BE2C (cell line): ENCODE data around the gene CLDN9.

Source experiments
- DNase-seq: peaks from one replicate; pipeline ENCODE4 v3.0.0-alpha.2; 2020
- H3K27me3 ChIP-seq: fragments of 250-450 bp; sonication (Bioruptor Pico); 2 replicates; pipeline ENCODE4 v1.5.1; 2020; ENCODE audit warnings: mild to moderate bottlenecking
- H3K36me3 ChIP-seq: fragments of 250-450 bp; sonication (Bioruptor Pico); 2 replicates; pipeline ENCODE4 v1.5.1; 2020; ENCODE audit warnings: mild to moderate bottlenecking
- H3K4me1 ChIP-seq: fragments of 250-450 bp; sonication (Bioruptor Pico); 2 replicates; pipeline ENCODE4 v1.5.1; 2020
- H3K4me3 ChIP-seq: 2 replicates; pipeline ENCODE4 v1.5.1; 2011; ENCODE audit warnings: low read depth, low read length
- H3K9me3 ChIP-seq: fragments of 250-450 bp; sonication (Bioruptor Pico); 2 replicates; pipeline ENCODE4 v1.5.1; 2020
- TF ChIP-seq, protein P1 (sequence below): IDR thresholded peaks from 2 replicates; pipeline ENCODE4 v1.5.1; 2012; ENCODE audit warnings: mild to moderate bottlenecking, low read depth, low read length

CLDN9 gene

DNA sequence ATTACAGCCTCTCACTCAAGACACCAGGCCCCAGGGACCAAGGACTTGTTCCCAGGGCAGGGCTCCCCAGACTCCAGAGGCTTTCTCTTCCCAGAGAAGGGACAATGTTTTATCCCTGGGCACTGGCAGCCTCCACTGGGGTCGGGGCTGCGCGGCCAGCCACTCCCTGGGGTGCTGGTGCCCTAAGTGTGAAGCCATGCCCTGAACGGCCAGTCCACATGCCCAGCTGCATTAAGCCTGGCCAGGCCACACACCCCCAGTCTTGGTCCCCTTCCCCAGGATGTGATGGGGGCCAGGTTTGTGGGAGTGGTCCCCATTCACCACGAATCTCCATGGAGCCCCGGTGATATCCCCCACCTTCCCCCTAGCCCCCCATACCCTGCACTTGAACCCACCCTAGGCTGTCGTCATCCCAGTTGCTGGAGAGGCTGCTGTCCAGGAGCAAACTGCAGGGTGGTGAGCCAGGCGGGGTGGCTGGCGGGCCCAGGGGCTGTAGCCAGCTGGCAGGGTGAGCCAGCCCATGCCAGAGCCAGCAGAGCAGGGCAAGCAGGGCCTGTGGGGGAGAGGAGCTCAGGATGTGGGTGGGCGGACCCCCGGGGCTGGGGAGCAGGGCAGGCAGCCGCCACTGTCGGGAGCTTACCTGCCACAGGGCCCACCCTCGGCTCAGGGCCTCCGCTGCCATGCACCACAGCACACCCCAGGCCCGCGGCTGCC is 39.0 kb upstream of the CLDN9 start:
- H3K4me1 ChIP-seq, result peaks cover 23% of the 10 kb centered on the region
- DNase-seq, result no peak
- peaks cover 72% of the 10 kb centered on the region for H3K36me3 ChIP-seq
- TF ChIP-seq, protein P1, sequence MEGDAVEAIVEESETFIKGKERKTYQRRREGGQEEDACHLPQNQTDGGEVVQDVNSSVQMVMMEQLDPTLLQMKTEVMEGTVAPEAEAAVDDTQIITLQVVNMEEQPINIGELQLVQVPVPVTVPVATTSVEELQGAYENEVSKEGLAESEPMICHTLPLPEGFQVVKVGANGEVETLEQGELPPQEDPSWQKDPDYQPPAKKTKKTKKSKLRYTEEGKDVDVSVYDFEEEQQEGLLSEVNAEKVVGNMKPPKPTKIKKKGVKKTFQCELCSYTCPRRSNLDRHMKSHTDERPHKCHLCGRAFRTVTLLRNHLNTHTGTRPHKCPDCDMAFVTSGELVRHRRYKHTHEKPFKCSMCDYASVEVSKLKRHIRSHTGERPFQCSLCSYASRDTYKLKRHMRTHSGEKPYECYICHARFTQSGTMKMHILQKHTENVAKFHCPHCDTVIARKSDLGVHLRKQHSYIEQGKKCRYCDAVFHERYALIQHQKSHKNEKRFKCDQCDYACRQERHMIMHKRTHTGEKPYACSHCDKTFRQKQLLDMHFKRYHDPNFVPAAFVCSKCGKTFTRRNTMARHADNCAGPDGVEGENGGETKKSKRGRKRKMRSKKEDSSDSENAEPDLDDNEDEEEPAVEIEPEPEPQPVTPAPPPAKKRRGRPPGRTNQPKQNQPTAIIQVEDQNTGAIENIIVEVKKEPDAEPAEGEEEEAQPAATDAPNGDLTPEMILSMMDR, result no peak
- no peaks in the 10 kb centered on the region for H3K27me3 ChIP-seq
- no peaks in the 10 kb centered on the region for H3K9me3 ChIP-seq
- no peak overlapping the region for H3K4me3 ChIP-seq

DNA sequence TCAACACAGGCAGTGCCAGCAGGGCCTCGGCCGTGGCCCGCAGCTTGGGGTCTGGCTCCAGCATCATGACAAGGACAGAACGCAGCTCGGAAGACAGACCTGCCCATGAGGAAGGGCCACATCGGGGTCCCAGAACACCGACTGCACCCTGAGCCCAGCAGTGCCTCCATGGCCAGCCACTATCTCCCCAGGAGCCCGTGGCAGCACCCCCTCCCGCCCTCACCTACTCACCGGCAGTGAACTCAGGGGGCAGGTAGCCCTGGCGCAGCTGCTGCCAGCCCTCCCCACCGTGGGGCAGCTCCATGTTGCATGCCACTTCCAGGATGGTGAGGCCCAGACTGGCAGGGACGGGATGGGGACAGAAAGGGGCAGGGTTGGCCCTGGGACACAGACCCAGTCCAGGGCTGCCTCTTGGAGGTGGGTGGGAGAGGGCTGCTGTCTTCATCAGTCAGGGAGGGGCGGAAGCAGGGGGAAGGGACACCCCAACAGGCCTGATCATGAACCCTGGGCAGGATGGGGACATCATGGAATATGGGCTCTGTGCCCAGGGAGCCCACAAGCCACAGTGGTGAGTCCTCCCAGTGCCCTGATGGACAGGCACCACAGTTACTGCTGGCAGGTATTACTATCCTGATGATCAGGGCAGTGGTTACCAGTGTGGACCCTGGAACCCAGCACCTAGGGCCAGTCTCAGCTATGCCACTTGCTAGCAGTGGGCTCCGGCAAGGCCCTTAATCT is 38.2 kb upstream of the CLDN9 start:
- no peaks in the 10 kb centered on the region for H3K27me3 ChIP-seq
- H3K36me3 ChIP-seq, result peaks cover 75% of the 10 kb centered on the region
- peaks cover 23% of the 10 kb centered on the region for H3K4me1 ChIP-seq
- H3K4me3 ChIP-seq, result no peak overlapping the region
- no peaks in the 10 kb centered on the region for H3K9me3 ChIP-seq
- no peak for DNase-seq
- TF ChIP-seq, protein P1, result no peak

DNA sequence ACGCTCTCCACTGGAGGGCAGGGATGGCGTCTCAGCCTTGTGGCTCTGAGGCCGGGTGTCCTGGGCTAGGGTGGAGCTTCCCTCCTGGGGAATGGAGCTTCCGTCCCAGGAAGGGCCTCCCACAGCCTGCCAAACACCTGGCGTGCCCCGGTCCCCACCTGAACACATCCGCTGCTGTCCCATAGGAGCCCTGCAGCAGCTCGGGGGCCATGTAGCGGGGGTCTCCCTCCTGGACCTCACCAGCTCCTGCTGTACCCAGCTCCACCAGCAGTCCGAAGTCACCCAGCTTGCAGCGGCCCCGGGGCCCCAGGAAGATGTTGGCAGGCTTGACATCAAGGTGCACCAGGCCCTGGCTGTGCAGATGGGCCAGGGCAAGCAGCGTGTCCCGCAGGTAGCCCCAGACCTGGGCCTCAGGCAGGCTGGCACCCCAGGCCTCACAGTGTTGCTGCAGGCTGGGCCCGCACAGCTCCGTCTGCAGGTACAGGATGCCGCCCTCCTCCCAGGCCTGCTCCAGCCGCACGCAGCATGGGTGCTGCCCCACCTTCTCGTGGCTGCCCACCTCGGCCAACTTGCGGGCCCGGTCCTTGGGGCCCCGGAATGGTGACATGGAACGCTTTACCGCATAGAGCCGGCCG is 37.4 kb upstream of the CLDN9 start:
- DNase-seq, result no peak

DNA sequence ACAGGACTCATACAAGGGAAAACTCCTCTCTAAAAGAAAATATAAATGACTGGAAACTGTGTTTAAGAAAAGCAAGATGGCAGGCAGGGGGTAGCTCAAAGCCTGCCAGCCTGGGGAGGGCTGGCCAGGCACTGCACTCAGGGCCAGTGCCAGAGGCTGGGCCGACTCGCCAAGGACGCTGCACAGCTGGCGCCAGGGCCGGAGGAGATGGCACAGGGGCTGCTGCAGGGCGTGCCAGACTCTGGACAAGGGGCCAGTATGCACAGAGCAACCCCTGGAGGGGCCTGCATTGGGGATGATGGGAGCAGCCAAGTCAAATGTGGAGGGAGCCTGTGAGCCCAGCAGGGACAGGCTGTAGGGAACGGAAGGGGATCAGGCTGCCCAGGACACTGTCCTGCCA is 36.5 kb upstream of the CLDN9 start:
- DNase-seq, result no peak
- no peaks in the 10 kb centered on the region for H3K27me3 ChIP-seq
- TF ChIP-seq, protein P1, result no peak

More for the DNA sequence above, 37.4 kb upstream of the CLDN9 start:
- Histone ChIP-seq H3K36me3 (peaks cover 75% of the 10 kb centered on the region), H3K4me1 (peaks cover 23% of the 10 kb centered on the region), H3K27me3 (no peaks in the 10 kb centered on the region), H3K4me3 (no peak overlapping the region), H3K9me3 (no peaks in the 10 kb centered on the region)
- TF ChIP-seq, protein P1, result no peak

DNA sequence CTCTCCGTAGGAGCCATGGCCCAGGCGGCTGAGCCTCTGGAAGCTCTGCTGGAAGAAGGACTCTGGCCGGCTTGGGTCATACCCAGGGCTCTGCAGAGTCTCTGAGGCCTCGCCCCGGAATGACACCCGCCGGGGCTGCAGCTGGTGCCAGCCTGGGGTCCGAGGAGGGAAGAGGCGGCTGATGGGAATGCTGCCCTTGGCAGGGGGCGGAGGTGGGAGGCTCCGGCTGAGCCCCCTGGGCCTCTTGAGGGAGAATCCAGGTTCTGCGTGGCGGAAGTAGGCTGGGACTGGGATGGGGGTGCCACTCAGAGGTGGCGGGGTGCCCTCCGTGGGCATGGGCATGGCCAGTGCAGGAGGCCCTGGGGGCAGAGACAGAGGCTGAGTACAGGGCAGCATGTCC is 36.0 kb upstream of the CLDN9 start:
- Histone ChIP-seq H3K36me3 (peaks cover 66% of the 10 kb centered on the region), H3K27me3 (no peaks in the 10 kb centered on the region), H3K4me3 (no peak overlapping the region), H3K4me1 (peaks cover 19% of the 10 kb centered on the region), H3K9me3 (no peaks in the 10 kb centered on the region)
- TF ChIP-seq, protein P1, result no peak
- DNase-seq, result no peak

More for the DNA sequence above, 36.5 kb upstream of the CLDN9 start:
- Histone ChIP-seq H3K4me1 (peaks cover 17% of the 10 kb centered on the region), H3K9me3 (no peaks in the 10 kb centered on the region), H3K4me3 (no peak overlapping the region), H3K36me3 (peaks cover 70% of the 10 kb centered on the region)
